GM18498 (cell line): ENCODE data around the gene GBF1.

Experiments
- ATAC-seq: cut with Tn5 transposase; IDR thresholded peaks from one replicate; pipeline ENCODE4 v1.9.1; 2021; ENCODE audit warnings: mild to moderate bottlenecking, moderate library complexity; ENCODE audit not compliant: unreplicated experiment

Gene GBF1

DNA sequence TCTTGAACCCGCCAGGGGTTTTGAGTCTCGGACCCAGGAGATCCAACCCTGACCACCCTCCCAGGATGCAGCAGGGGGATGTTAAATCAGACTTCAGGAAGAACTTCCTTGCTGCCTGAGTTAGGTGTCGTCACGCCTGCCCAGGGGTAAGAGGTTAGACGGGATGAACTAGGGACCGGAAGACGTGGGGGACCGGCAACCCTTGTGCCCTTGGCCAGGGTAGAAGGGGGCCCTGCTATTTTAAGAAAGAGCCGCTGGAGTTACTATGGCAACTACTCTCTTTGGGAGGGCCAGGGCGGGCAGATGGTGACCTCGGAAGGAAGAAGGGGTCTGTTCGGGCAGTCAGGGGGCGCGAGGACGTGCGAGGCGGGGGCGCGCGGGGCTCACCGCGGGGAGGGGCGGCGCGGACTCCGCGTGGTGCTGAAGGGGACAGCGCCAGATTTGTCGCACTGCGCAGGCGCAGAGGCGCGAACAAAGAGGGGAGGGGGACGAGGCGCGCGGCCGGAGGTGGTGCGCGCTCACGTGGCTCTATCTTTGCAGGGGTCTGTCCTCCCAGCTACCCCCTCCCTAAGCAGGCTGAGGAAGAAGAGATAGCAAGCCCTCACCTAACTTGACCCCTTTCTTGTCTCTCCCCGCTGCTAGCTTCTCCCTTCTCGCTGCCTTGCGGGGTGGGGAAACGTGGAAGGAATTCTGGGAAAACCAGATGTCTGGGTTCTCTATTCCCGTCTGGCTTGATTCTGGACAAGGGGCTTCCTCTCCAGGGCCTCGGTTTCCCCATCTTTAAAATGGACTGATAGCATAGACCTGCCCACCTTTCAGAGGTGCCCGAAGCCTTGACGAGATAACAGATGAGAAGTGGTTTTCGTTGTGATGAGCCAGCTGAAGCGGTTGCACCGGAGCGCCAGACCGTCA, 174.2 kb downstream of the GBF1 start:
- ATAC-seq = no peak

- no peak for ATAC-seq
These were observed 174.9 kb downstream of the GBF1 start for GRCh38 chr10:102420181-102420713.

- ATAC-seq = peak; percentile 71
These were observed 175.6 kb downstream of the GBF1 start, which contains the start of gene FBXL15 for GRCh38 chr10:102420714-102421506. Gene FBXL15, plus strand, starts transcription at chr10:102420836. Its CDS starts 294 bp downstream, at chr10:102421130.

- ATAC-seq = no peak
These were observed 176.1 kb downstream of the GBF1 start for GRCh38 chr10:102421507-102421756.

GRCh38 chr10:102421757-102422512, 176.6 kb downstream of the GBF1 start:
- peak; percentile 2 for ATAC-seq

GRCh38 chr10:102422545-102423129, 177.3 kb downstream of the GBF1 start:
- ATAC-seq = peak; percentile 34

DNA sequence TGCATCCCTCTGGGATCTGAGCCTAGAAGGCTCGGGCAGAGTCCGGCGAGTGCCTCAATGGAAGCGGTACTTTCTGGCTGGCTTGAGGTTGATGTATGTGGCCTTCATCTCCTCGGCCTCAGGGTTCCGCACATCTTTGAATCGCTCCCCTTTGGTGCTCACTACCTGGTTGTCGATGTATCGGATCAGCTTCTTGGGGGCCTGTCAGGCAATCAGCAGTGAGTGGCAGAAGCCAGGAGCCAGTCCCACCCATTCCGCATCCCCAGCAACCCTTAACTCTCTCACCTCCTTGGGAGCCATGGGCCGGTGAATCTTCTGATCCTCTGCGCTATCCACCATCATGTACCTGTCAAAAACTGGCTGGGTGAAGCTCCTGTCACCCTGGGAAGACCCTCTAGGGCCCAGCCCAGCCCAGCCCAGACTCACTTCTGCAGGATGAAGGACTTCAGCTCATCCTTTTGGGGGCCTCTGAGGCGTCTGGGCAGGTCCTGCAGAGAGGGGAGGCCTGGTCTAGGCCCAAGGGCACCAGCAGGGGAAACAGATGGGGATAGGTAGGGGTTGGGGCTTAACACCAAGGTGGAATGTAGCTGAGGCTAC, 178.1 kb downstream of the GBF1 start:
- no peak for ATAC-seq

DNA sequence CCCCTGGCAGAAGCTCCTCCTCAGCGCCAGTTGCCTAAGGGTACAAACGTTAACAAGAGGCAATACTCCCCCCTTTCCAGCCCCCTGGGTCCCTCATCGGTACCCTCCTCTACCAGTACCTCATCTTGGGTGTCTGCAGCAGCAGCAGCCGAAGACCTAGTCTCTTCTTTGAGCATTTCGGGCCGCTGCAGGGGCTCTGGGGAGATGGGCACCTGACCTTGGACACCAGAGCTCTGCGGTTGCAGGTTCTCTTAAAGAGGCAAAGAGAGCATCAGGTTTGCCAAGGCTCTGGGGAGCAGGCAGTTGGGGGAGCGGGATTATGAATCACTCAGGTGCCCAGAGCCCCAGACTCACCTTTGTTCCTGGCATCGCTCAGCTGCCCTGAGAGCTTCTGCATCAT, 178.8 kb downstream of the GBF1 start:
- no peak for ATAC-seq

GRCh38 chr10:102424916-102425315, 179.6 kb downstream of the GBF1 start:
- no peak for ATAC-seq

DNA sequence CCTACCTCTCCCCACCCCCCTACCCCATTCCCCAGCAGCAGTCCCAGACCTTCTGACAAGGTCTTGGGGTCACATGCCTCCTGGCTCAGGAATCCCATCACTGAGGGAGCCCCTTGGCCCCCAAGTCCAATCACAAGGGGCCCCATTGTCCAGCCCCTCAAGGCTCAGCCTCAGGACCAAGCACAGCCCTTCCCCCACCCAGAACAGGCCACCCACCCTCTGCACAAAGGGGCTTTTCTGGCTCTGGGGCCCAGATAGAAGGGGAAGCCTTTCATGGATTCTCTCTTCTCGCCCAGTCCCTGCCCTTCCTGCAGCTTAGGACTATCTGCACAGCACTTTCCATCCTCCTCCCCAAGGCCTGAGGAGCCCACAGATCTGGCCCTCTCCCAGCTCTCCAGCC, 180.1 kb downstream of the GBF1 start:
- ATAC-seq = no peak

- ATAC-seq = no peak
These were observed 181.5 kb downstream of the GBF1 start for GRCh38 chr10:102426803-102427287.

DNA sequence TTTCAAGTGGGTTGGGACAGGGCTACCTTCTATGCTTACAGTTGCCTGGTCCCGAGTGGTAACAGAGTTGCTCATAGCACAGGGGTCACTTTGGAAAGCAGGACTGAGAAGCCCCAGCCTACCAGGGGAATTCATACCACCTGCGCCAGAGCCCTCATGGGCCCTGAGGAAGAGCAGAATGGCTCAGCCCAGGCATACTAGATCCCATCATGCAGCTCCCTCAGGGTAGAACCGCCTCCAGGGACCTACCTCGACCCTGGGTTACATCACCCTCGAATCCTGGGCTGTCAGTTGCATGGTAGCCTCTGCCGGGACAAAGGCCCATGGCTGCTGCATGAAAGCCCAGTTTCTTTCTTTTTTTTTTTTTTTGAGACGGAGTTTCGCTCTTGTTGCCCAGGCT, 184.1 kb downstream of the GBF1 start:
- ATAC-seq = no peak

DNA sequence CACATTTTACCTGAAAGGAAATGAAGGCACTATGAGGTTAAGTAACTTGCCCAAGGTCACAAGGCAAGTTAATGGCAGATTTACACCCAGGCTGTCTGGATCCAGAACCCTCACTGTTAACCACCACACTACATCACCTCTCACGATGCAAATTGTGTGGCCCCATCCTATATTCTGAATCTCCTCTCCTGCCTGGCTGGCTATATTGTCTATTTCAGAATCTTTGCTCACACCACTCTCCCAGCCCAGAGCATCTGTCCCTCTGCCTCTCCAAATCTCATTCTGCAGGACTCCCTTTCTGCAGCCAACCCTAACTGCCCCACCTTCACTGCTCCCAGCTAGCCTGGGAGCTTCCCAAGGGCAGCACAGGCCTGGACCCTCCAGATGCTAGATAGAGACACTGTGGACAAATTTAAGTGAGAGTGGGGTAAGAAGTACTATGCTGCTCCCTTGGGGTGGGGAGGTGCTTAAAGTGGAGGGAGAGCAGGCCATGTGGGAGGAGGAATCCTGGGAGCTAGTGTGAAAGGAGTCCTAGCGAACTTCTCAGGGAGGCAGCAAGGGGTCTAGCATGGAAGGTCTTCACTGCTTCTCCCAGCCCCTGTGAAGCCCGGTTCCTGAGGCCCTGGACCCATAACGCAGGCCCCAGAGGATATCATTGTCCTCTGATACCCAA, 186.3 kb downstream of the GBF1 start:
- no peak for ATAC-seq
